GM12864 (cell line): Measurements from ENCODE around the gene TSPAN3.

Experiments used
- DNase-seq: peaks from one replicate; pipeline ENCODE4 v3.0.0-alpha.2; 2011; ENCODE audit warnings: low read depth
- H3K4me3 ChIP-seq: 2 replicates; pipeline ENCODE4 v1.5.1; 2011; ENCODE audit warnings: mild to moderate bottlenecking, low read depth, low read length, control low read depth
- CTCF ChIP-seq: IDR thresholded peaks from 2 replicates; pipeline ENCODE4 v1.5.1; 2011; ENCODE audit warnings: low read depth, mild to moderate bottlenecking, moderate library complexity, low read length, control low read depth, inconsistent platforms; ENCODE audit errors: missing control alignments

Gene TSPAN3

GRCh38 chr15:77018796-77019505, 52.0 kb downstream of the TSPAN3 start:
- no peak for DNase-seq
- no peak for TF ChIP-seq CTCF
- H3K4me3 ChIP-seq = no peak overlapping the region

GRCh38 chr15:77017761-77018720, 52.9 kb downstream of the TSPAN3 start:
- no peak for DNase-seq
- H3K4me3 ChIP-seq = no peak overlapping the region
- TF ChIP-seq CTCF = no peak

DNA sequence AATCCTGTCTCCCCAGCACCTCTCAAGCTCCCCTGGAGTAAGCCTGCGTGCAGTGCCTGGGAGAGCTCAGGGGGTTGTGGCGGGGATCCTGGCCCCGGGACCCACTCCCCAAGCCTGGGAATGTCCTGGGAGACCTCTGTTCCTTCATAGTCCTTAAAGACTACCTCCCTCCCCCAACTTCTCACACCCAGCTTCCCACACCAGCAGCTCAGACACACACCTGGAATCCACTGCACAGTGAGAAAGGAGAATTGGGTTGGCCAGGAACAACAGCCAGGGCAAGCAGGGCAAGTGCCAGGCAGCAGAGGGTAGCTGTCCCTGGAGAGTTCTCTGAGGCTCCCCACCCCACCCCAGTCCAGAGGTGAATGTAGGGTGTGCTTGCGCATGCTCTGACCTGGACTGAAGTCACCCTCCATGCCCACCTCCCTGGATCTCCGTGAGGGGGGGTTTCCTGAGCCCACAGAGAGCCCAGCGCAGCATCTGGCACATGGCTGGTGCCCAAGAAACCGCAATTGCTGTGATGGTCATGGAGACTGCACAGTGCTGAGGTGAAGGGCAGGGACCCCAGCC, 53.7 kb downstream of the TSPAN3 start:
- DNase-seq = no peak
- H3K4me3 ChIP-seq = no peak overlapping the region
- TF ChIP-seq CTCF = no peak

DNA sequence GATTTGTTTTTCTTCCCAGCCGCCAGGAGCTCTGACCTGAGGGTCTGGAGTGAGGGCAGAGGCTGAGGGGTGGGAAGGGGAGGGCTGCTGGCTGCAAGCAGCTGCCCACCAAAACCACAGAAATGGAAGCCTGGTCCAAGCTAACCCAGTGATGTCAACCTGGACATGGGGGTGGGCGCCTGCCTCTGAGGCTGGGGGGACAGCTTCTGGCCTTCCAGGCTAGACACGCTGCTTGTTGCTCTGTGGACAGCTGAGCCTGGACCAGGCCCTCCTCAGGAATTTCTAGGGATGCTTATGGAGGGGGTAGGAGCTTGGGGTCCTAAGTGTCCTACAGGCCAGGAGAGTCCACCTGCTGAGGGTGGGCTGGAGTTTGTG, 54.6 kb downstream of the TSPAN3 start:
- no peak for TF ChIP-seq CTCF
- no peak overlapping the region for H3K4me3 ChIP-seq
- no peak for DNase-seq

DNA sequence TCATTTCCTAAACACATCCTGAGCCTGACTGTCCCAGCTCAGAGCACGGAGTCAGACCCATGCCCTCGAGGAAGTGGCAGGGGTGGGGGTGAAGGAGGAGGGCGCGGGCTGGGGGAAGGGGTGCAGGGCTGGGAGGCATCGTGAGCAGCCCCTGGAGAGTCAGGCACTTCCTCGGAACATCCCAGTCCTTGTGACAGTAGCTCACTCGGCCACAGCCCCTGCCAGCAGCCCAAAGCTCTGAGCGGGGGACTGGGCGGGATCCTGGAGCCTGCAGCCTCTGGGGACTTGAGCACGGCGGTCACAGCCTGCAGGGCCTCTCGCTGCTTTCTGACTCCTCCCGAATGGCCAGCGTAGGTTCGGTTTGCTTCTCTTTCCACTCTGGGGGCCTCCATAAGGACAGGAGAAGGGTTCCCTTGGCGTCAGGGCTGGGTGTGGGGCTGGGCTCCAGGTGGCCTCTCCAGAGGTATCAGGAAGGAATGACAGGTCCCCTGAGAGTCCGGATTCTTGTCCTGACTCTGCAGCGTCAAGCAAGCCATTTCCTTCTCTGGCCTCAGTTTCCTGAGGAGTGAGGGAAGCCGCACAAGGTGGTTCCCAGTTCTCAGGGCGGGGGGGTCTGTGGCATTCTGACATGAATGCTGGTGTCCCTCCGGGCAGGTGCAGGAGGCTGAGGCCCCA, 55.1 kb downstream of the TSPAN3 start:
- no peak for DNase-seq
- H3K4me3 ChIP-seq = no peak overlapping the region

More for the DNA sequence above, 55.1 kb downstream of the TSPAN3 start:
- TF ChIP-seq CTCF = no peak
